Activated T-helper 2 cell treated with anti-CD3 and anti-CD28 coated beads, Interferon-gamma antibody, Interleukin-2, Interleukin-4, amounts not matched to agents 10 μg/mL and 5 μg/mL and 100 μg/mL, durations not matched to agents 14 hours and 24 hours and 36 hours (primary cell): ENCODE measurements around the gene MPP4. TPM values are rescaled to one million over a fixed set of nuclear protein-coding genes. Genes with fewer than 3 reads are reported as not detected.

Experiments used
- DNase-seq: peaks from one replicate; pipeline ENCODE4 v3.0.0; 2021; ENCODE audit warnings: low spot score
- H3K27ac Mint-ChIP-seq: one replicate; pipeline ENCODE4 v1.8.0; 2021; ENCODE audit warnings: mixed read lengths
- H3K27me3 Mint-ChIP-seq: one replicate; pipeline ENCODE4 v1.8.0; 2021; ENCODE audit warnings: low read depth, mixed read lengths
- H3K36me3 Mint-ChIP-seq: one replicate; pipeline ENCODE4 v1.8.0; 2021; ENCODE audit warnings: low read depth, mixed read lengths
- H3K4me1 Mint-ChIP-seq: one replicate; pipeline ENCODE4 v1.8.0; 2021; ENCODE audit warnings: low read depth, mixed read lengths
- H3K4me3 Mint-ChIP-seq: one replicate; pipeline ENCODE4 v1.8.0; 2021; ENCODE audit warnings: low read depth, mild to moderate bottlenecking, moderate library complexity, mixed read lengths
- H3K9me3 Mint-ChIP-seq: one replicate; pipeline ENCODE4 v1.8.0; 2021; ENCODE audit warnings: mixed read lengths
- intact Hi-C: fragments of 100-400 bp; cut with micrococcal nuclease; formaldehyde crosslinking; loops from one replicate; pipeline ENCODE4 v1.15.1; 2023
- total RNA-seq: library from RNA; stranded (reverse); gene quantifications from 2 replicates; pipeline ENCODE4 v1.2.3, GENCODE V29; 2022

Gene MPP4
- not detected in 2 replicates for total RNA-seq

GRCh38 chr2:201698588-201699226, at the start of gene MPP4:
TSS of gene MPP4 (minus strand) at chr2:201698644. CDS start at chr2:201693954, 4,690 bp downstream.
- H3K27ac Mint-ChIP-seq, result no peak within 1 kb of the TSS
- no peak within 1 kb of the TSS for H3K4me3 Mint-ChIP-seq
- H3K9me3 Mint-ChIP-seq, result no peaks in the 10 kb centered on the region
- H3K27me3 Mint-ChIP-seq, result no peaks in the 10 kb centered on the region
- no peaks in the 10 kb centered on the region for H3K36me3 Mint-ChIP-seq
- DNase-seq, result no peak
- peaks cover 6% of the 10 kb centered on the region for H3K4me1 Mint-ChIP-seq
- intact Hi-C loops, result no loop called here

DNA sequence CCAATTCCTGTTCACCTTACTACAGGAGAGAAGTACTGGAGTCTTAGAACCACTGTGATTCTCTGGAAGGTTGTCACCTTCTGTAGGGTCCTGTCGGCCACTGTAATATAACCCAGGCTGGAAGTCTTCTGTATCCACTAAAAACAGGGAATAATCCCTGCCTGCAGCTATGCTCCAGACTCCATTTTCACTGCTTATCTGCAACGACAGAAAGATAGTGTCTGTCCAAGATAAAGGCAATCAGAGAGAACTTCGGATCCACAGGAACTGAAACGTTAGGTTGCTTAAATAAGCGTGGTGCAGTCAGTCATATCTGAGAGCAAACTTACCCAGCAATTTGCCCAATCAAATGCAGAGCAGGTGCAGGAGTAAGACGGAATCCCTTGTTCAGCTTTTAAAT, 48.1 kb upstream of the MPP4 start:
- DNase-seq, result no peak
- Mint-ChIP-seq H3K4me3 (no peak overlapping the region), H3K27me3 (no peaks in the 10 kb centered on the region), H3K9me3 (no peaks in the 10 kb centered on the region), H3K27ac (no peak overlapping the region), H3K4me1 (no peaks in the 10 kb centered on the region), H3K36me3 (no peaks in the 10 kb centered on the region)
- intact Hi-C loops, result no loop called here

- H3K9me3 Mint-ChIP-seq, result peaks cover 13% of the 10 kb centered on the region
- no peak for DNase-seq
- peaks cover 19% of the 10 kb centered on the region for H3K36me3 Mint-ChIP-seq
- no peak overlapping the region for H3K27ac Mint-ChIP-seq
- intact Hi-C loops, result no loop called here
- H3K4me3 Mint-ChIP-seq, result no peak overlapping the region
- H3K4me1 Mint-ChIP-seq, result peaks cover 6% of the 10 kb centered on the region
- no peaks in the 10 kb centered on the region for H3K27me3 Mint-ChIP-seq
Observed at GRCh38 chr2:201735486-201735885, 37.0 kb upstream of the MPP4 start.

DNA sequence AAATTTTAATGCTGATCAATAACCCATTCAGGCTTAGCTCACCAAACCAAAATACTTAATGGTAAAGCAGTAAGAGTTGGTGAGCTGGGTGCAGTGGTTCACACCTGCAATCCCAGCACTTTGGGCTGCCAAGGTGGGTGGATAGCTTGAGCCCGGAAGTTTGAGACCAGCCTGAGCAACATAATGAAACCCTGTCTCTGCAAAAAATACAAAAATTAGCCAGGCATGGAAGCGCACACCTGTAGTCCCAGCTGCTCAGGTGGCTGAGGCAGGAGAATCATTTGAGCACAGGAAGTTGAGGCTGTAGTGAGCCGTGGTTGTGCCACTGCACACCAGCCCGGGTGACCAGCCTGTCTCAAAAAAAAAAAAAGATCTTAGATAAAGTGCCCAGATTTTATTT, 35.7 kb upstream of the MPP4 start:
- no peak overlapping the region for H3K4me3 Mint-ChIP-seq
- peaks cover 13% of the 10 kb centered on the region for H3K9me3 Mint-ChIP-seq
- H3K4me1 Mint-ChIP-seq, result peaks cover 6% of the 10 kb centered on the region
- H3K27ac Mint-ChIP-seq, result no peak overlapping the region
- DNase-seq, result no peak
- peaks cover 19% of the 10 kb centered on the region for H3K36me3 Mint-ChIP-seq
- H3K27me3 Mint-ChIP-seq, result no peaks in the 10 kb centered on the region
- intact Hi-C loops, result no loop called here

DNA sequence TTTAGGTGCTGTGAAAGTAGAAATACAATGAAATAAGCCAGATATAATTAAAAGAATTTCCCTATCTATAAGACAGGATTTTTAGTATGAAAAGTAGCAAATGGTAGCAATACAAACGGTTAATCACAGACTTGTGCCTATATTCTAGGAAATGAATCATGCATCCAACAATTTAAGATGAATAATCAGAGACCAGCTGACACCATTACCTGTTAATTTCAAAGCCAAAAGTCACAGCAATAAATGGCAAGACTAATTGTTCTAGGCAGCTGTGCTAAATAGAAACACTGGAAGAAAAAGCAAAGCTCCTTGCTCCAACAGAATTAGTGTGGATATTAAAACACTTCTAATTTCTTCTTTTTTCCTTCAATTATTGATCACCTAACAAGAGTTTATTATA, 35.1 kb upstream of the MPP4 start:
- Mint-ChIP-seq H3K4me1 (peaks cover 6% of the 10 kb centered on the region), H3K4me3 (no peak overlapping the region)

GRCh38 chr2:201730651-201731285, 32.3 kb upstream of the MPP4 start:
- H3K4me3 Mint-ChIP-seq, result no peak overlapping the region
- H3K27ac Mint-ChIP-seq, result no peak overlapping the region
- H3K27me3 Mint-ChIP-seq, result no peaks in the 10 kb centered on the region

More for the DNA sequence above, 35.1 kb upstream of the MPP4 start:
- peaks cover 13% of the 10 kb centered on the region for H3K9me3 Mint-ChIP-seq
- H3K27ac Mint-ChIP-seq, result no peak overlapping the region
- intact Hi-C loops, result no loop called here
- DNase-seq, result no peak
- H3K36me3 Mint-ChIP-seq, result peaks cover 18% of the 10 kb centered on the region
- H3K27me3 Mint-ChIP-seq, result no peaks in the 10 kb centered on the region

GRCh38 chr2:201715459-201715858, 17.0 kb upstream of the MPP4 start:
- peaks cover 7% of the 10 kb centered on the region for H3K9me3 Mint-ChIP-seq
- H3K36me3 Mint-ChIP-seq, result peaks cover 33% of the 10 kb centered on the region
- H3K4me3 Mint-ChIP-seq, result no peak overlapping the region
- DNase-seq, result no peak
- H3K4me1 Mint-ChIP-seq, result no peaks in the 10 kb centered on the region
- no peak overlapping the region for H3K27ac Mint-ChIP-seq
- intact Hi-C loops, result no loop called here
- no peaks in the 10 kb centered on the region for H3K27me3 Mint-ChIP-seq

More at GRCh38 chr2:201730651-201731285, 32.3 kb upstream of the MPP4 start:
- Mint-ChIP-seq H3K4me1 (peaks cover 6% of the 10 kb centered on the region), H3K36me3 (peaks cover 5% of the 10 kb centered on the region), H3K9me3 (peaks cover 4% of the 10 kb centered on the region)
- intact Hi-C loops, result no loop called here
- DNase-seq, result no peak

GRCh38 chr2:201712726-201713125, 14.3 kb upstream of the MPP4 start:
- DNase-seq, result no peak
- no peak overlapping the region for H3K4me3 Mint-ChIP-seq
- no peaks in the 10 kb centered on the region for H3K4me1 Mint-ChIP-seq
- peaks cover 23% of the 10 kb centered on the region for H3K36me3 Mint-ChIP-seq
- intact Hi-C loops, result no loop called here
- H3K27me3 Mint-ChIP-seq, result no peaks in the 10 kb centered on the region
- H3K9me3 Mint-ChIP-seq, result no peaks in the 10 kb centered on the region
- no peak overlapping the region for H3K27ac Mint-ChIP-seq

GRCh38 chr2:201709747-201710146, 11.3 kb upstream of the MPP4 start:
- H3K36me3 Mint-ChIP-seq, result peaks cover 10% of the 10 kb centered on the region
- H3K27ac Mint-ChIP-seq, result no peak overlapping the region
- H3K27me3 Mint-ChIP-seq, result no peaks in the 10 kb centered on the region
- no peaks in the 10 kb centered on the region for H3K9me3 Mint-ChIP-seq
- intact Hi-C loops, result no loop called here
- DNase-seq, result no peak
- no peak overlapping the region for H3K4me3 Mint-ChIP-seq
- no peaks in the 10 kb centered on the region for H3K4me1 Mint-ChIP-seq

- Mint-ChIP-seq H3K36me3 (peaks cover 10% of the 10 kb centered on the region), H3K4me1 (no peaks in the 10 kb centered on the region), H3K27me3 (no peaks in the 10 kb centered on the region), H3K9me3 (no peaks in the 10 kb centered on the region), H3K27ac (no peak overlapping the region), H3K4me3 (no peak overlapping the region)
- DNase-seq, result no peak
- intact Hi-C loops, result no loop called here
Observed at GRCh38 chr2:201709049-201709448, 10.6 kb upstream of the MPP4 start.

DNA sequence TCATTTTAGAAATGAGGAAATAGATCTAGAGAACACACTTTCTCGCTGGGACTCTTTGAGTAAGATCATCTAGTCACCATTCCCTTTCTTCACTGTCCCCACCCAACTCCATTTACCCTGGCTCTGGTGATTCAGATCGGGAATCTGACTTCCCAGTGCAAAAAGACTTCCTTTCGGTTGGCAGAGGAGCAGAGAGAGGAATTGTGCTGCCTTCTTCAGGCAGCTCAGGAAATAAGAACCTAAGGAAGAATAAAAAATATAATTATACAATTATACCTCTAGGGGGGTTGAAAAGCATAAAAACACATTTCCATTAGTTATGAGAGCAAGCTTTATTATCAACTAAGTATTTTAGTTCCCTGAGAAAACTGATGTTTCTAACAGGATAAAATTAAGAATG, 9.3 kb upstream of the MPP4 start:
- no peak overlapping the region for H3K4me3 Mint-ChIP-seq
- peaks cover 7% of the 10 kb centered on the region for H3K36me3 Mint-ChIP-seq
- H3K4me1 Mint-ChIP-seq, result no peaks in the 10 kb centered on the region
- no peaks in the 10 kb centered on the region for H3K9me3 Mint-ChIP-seq
- H3K27me3 Mint-ChIP-seq, result no peaks in the 10 kb centered on the region
- no peak overlapping the region for H3K27ac Mint-ChIP-seq
- intact Hi-C loops, result no loop called here
- no peak for DNase-seq

GRCh38 chr2:201707142-201707541, 8.7 kb upstream of the MPP4 start:
- Mint-ChIP-seq H3K27me3 (no peaks in the 10 kb centered on the region), H3K4me1 (no peaks in the 10 kb centered on the region), H3K4me3 (no peak overlapping the region), H3K9me3 (no peaks in the 10 kb centered on the region), H3K27ac (no peak overlapping the region), H3K36me3 (peaks cover 7% of the 10 kb centered on the region)
- DNase-seq, result no peak
- intact Hi-C loops, result no loop called here

GRCh38 chr2:201704536-201704935, 6.1 kb upstream of the MPP4 start:
- no peak overlapping the region for H3K27ac Mint-ChIP-seq
- H3K27me3 Mint-ChIP-seq, result no peaks in the 10 kb centered on the region
- intact Hi-C loops, result no loop called here
- no peaks in the 10 kb centered on the region for H3K9me3 Mint-ChIP-seq
- peaks cover 5% of the 10 kb centered on the region for H3K36me3 Mint-ChIP-seq
- H3K4me1 Mint-ChIP-seq, result no peaks in the 10 kb centered on the region
- H3K4me3 Mint-ChIP-seq, result no peak overlapping the region
- DNase-seq, result no peak
